ENCODE measurements around the gene HGD. TPM values are rescaled to one million over a fixed set of nuclear protein-coding genes. Genes with fewer than 3 reads are reported as not detected.

Gene HGD
- total RNA-seq, 1 donor from 2014 or later: 91.5 TPM

- no peak for DNase-seq (ENCODE audit: low read depth)
Observed at GRCh38 chr3:120587332-120587975, 94.6 kb downstream of the HGD start.

Other genes starting within 250 kb of the HGD start
- gene FSTL1, start 231.2 kb downstream of the HGD start, total RNA-seq: 740 and 1,387 TPM in 2 replicates
- 42.5 and 51.9 TPM in 2 replicates for gene NDUFB4, start 85.9 kb downstream of the HGD start, total RNA-seq
- gene RABL3, start 60.3 kb upstream of the HGD start, total RNA-seq: 34.9 and 42.7 TPM in 2 replicates
- 31.9 and 36.8 TPM in 2 replicates for gene GTF2E1, start 60.5 kb upstream of the HGD start, total RNA-seq
- gene STXBP5L, start 226.0 kb upstream of the HGD start, total RNA-seq: 0.05 TPM in 1 of 2 replicates, not detected in the other